Mucosa of gallbladder (tissue), 1 donor: ENCODE measurements around the gene TPRA1. TPM values are rescaled to one million over a fixed set of nuclear protein-coding genes. Genes with fewer than 3 reads are reported as not detected.
"Not testable (repeated sequence)": the region's sequence is repeated elsewhere in the genome, so short reads cannot be mapped to it uniquely, and the experiment has no call there.

ENCODE experiments used
- DNase-seq: peaks from one replicate; pipeline ENCODE4 v3.0.0-alpha.2; 2020; ENCODE audit warnings: low spot score
- total RNA-seq: library from RNA; stranded (reverse); gene quantifications from one replicate; pipeline ENCODE4 v1.2.1, GENCODE V29; 2021
- donor health status: DM: no; HTN: no; CAD: no.

TPRA1 gene
- total RNA-seq, 1 donor from 2014 or later = 47.7 TPM

GRCh38 chr3:127616836-127617605 lies 26.5 kb upstream of the TPRA1 start:
- DNase-seq = no peak

- DNase-seq = no peak
Measured at GRCh38 chr3:127615631-127616305, 25.2 kb upstream of the TPRA1 start.

GRCh38 chr3:127614928-127615589 lies 24.5 kb upstream of the TPRA1 start:
- DNase-seq = no peak

GRCh38 chr3:127613406-127613805 lies 22.9 kb upstream of the TPRA1 start:
- DNase-seq = no peak

- DNase-seq = no peak
Measured at GRCh38 chr3:127612966-127613365, 22.4 kb upstream of the TPRA1 start.

- DNase-seq = no peak
Measured at GRCh38 chr3:127611251-127611650, 20.7 kb upstream of the TPRA1 start.

GRCh38 chr3:127610105-127610504 lies 19.6 kb upstream of the TPRA1 start:
- DNase-seq = no peak

GRCh38 chr3:127608362-127608718 lies 17.8 kb upstream of the TPRA1 start:
- DNase-seq = no peak

- DNase-seq = no peak
Measured at GRCh38 chr3:127607675-127608361, 17.3 kb upstream of the TPRA1 start.

GRCh38 chr3:127606981-127607595 lies 16.6 kb upstream of the TPRA1 start:
- no peak for DNase-seq

- no peak for DNase-seq
Measured at GRCh38 chr3:127606086-127606805, 15.7 kb upstream of the TPRA1 start.

GRCh38 chr3:127605547-127605946 lies 15.0 kb upstream of the TPRA1 start:
- DNase-seq = not testable (repeated sequence)

- DNase-seq = no peak
Measured at GRCh38 chr3:127604546-127605165, 14.1 kb upstream of the TPRA1 start.

GRCh38 chr3:127604035-127604434 lies 13.5 kb upstream of the TPRA1 start:
- no peak for DNase-seq

- DNase-seq = no peak
Measured at GRCh38 chr3:127600749-127601456, 10.4 kb upstream of the TPRA1 start.

- DNase-seq = no peak
Measured at GRCh38 chr3:127598841-127599570, 8.5 kb upstream of the TPRA1 start.

GRCh38 chr3:127597020-127597771 lies 6.7 kb upstream of the TPRA1 start:
- DNase-seq = no peak

- DNase-seq = no peak
Measured at GRCh38 chr3:127595303-127595702, 4.8 kb upstream of the TPRA1 start.

GRCh38 chr3:127593178-127593577 lies 2.6 kb upstream of the TPRA1 start:
- no peak for DNase-seq
